GM12864 (cell line): ENCODE measurements around the gene SLAMF1.

Source experiments
- DNase-seq: peaks from one replicate; pipeline ENCODE4 v3.0.0-alpha.2; 2011; ENCODE audit warnings: low read depth
- H3K4me3 ChIP-seq: 2 replicates; pipeline ENCODE4 v1.5.1; 2011; ENCODE audit warnings: mild to moderate bottlenecking, low read depth, low read length, control low read depth
- CTCF ChIP-seq: IDR thresholded peaks from 2 replicates; pipeline ENCODE4 v1.5.1; 2011; ENCODE audit warnings: low read depth, mild to moderate bottlenecking, moderate library complexity, low read length, control low read depth, inconsistent platforms; ENCODE audit errors: missing control alignments

The SLAMF1 gene

GRCh38 chr1:160579216-160579701 is 67.6 kb downstream of the SLAMF1 start, which contains the start of gene CD84:
CD84 (minus strand) TSS chr1:160579496; CDS start chr1:160579437, 59 bp downstream.
- peak within 1 kb of the TSS; percentile 25 for H3K4me3 ChIP-seq
- no peak for TF ChIP-seq CTCF
- no peak for DNase-seq

GRCh38 chr1:160578525-160579191 is 68.2 kb downstream of the SLAMF1 start:
- peak overlapping the region; percentile 25; the same call in 1 of the 2 replicates for H3K4me3 ChIP-seq

GRCh38 chr1:160578175-160578524 is 68.7 kb downstream of the SLAMF1 start:
- TF ChIP-seq CTCF = no peak
- no peak for DNase-seq
- H3K4me3 ChIP-seq = no peak overlapping the region

More at GRCh38 chr1:160578525-160579191, 68.2 kb downstream of the SLAMF1 start:
- no peak for DNase-seq
- TF ChIP-seq CTCF = no peak

- no peak overlapping the region for H3K4me3 ChIP-seq
- TF ChIP-seq CTCF = no peak
- no peak for DNase-seq
These were observed 69.2 kb downstream of the SLAMF1 start for GRCh38 chr1:160577671-160578070.

GRCh38 chr1:160576884-160577283 is 70.0 kb downstream of the SLAMF1 start:
- no peak for TF ChIP-seq CTCF
- H3K4me3 ChIP-seq = no peak overlapping the region
- DNase-seq = no peak

- no peak overlapping the region for H3K4me3 ChIP-seq
- DNase-seq = no peak
- no peak for TF ChIP-seq CTCF
These were observed 70.5 kb downstream of the SLAMF1 start for GRCh38 chr1:160576390-160576789.
